Skin epidermis (tissue), 12 donors: ENCODE results near the gene PRR4.

Source experiments
- H3K27ac ChIP-seq, 21 experiments: fragments of 200-600 bp; sonication (generic) in 11 of 21; one replicate each; pipeline ENCODE4 v1.5.0; 2020; ENCODE audit warnings: mild to moderate bottlenecking in 3 of 21, inconsistent platforms in 2 of 21, moderate library complexity in 2 of 21
- H3K4me3 ChIP-seq, 7 experiments: fragments of 200-600 bp; sonication (generic) in 2 of 7; one replicate each; pipeline ENCODE4 v1.5.0; 2020; ENCODE audit warnings: inconsistent platforms in 2 of 7, mild to moderate bottlenecking in 2 of 7, moderate library complexity in 1 of 7

Gene PRR4

GRCh38 chr12:10807186-10807585 lies 42.1 kb downstream of the PRR4 start, which contains the start of gene TAS2R8:
Gene TAS2R8, minus strand, starts transcription at chr12:10807286. Its CDS starts 306 bp downstream, at chr12:10806980.
- Histone ChIP-seq H3K4me3 (no peak within 1 kb of the TSS), H3K27ac (no peak within 1 kb of the TSS)

GRCh38 chr12:10802587-10802986 lies 46.7 kb downstream of the PRR4 start, which contains the start of gene TAS2R7:
Gene TAS2R7, minus strand, starts transcription at chr12:10802627. Its CDS starts 57 bp downstream, at chr12:10802570.
- no peak within 1 kb of the TSS for H3K4me3 ChIP-seq
- no peak within 1 kb of the TSS for H3K27ac ChIP-seq

GRCh38 chr12:10801741-10802140 lies 47.5 kb downstream of the PRR4 start:
- no peak overlapping the region for H3K4me3 ChIP-seq
- no peak overlapping the region for H3K27ac ChIP-seq
